ENCODE measurements around the gene DHDH.
"Not testable (repeated sequence)": the region's sequence is repeated elsewhere in the genome, so short reads cannot be mapped to it uniquely, and the experiment has no call there.

Gene DHDH

GRCh38 chr19:48915757-48916156, 17.7 kb upstream of the DHDH start:
- no peak for DNase-seq (ENCODE audit: low spot score)

- no peak for DNase-seq (ENCODE audit: low spot score)
Measured at GRCh38 chr19:48918071-48918470, 15.4 kb upstream of the DHDH start.

GRCh38 chr19:48918801-48919247, 14.7 kb upstream of the DHDH start:
- DNase-seq (ENCODE audit: low spot score) = peak; percentile 43

- DNase-seq (ENCODE audit: low spot score) = not testable (repeated sequence)
Measured at GRCh38 chr19:48919271-48919670, 14.2 kb upstream of the DHDH start.

- DNase-seq (ENCODE audit: low spot score) = no peak
Measured at GRCh38 chr19:48920949-48921348, 12.6 kb upstream of the DHDH start.

- DNase-seq (ENCODE audit: low spot score) = no peak
Measured at GRCh38 chr19:48921721-48922500, 11.6 kb upstream of the DHDH start.

GRCh38 chr19:48922548-48923490, 10.7 kb upstream of the DHDH start:
- no peak for DNase-seq (ENCODE audit: low spot score)

GRCh38 chr19:48925240-48925843, 8.2 kb upstream of the DHDH start:
- DNase-seq (ENCODE audit: low spot score) = peak; percentile 39

- DNase-seq (ENCODE audit: low spot score) = not testable (repeated sequence)
Measured at GRCh38 chr19:48925890-48926289, 7.6 kb upstream of the DHDH start.

- no peak for DNase-seq (ENCODE audit: low spot score)
Measured at GRCh38 chr19:48926909-48927308, 6.6 kb upstream of the DHDH start.

GRCh38 chr19:48927692-48928091, 5.8 kb upstream of the DHDH start:
- not testable (repeated sequence) for DNase-seq (ENCODE audit: low spot score)

GRCh38 chr19:48928164-48929025, 5.1 kb upstream of the DHDH start:
- no peak for DNase-seq (ENCODE audit: low spot score)

GRCh38 chr19:48934837-48935236, 1.3 kb downstream of the DHDH start:
- no peak for DNase-seq (ENCODE audit: low spot score)

GRCh38 chr19:48935864-48936263, 2.4 kb downstream of the DHDH start:
- DNase-seq (ENCODE audit: low spot score) = no peak

GRCh38 chr19:48938256-48938655, 4.8 kb downstream of the DHDH start:
- DNase-seq (ENCODE audit: low spot score) = no peak

- DNase-seq (ENCODE audit: low spot score) = no peak
Measured at GRCh38 chr19:48940902-48941301, 7.4 kb downstream of the DHDH start.

- DNase-seq (ENCODE audit: low spot score) = no peak
Measured at GRCh38 chr19:48943081-48943480, 9.6 kb downstream of the DHDH start.

- no peak for DNase-seq (ENCODE audit: low spot score)
Measured at GRCh38 chr19:48945415-48945814, 11.9 kb downstream of the DHDH start.

GRCh38 chr19:48945817-48946216, 12.3 kb downstream of the DHDH start:
- no peak for DNase-seq (ENCODE audit: low spot score)

GRCh38 chr19:48946463-48947257, 13.2 kb downstream of the DHDH start:
- no peak for DNase-seq (ENCODE audit: low spot score)

- no peak for DNase-seq (ENCODE audit: low spot score)
Measured at GRCh38 chr19:48947258-48947542, 13.7 kb downstream of the DHDH start.
